ENCODE measurements around the gene ACP1. TPM values are rescaled to one million over a fixed set of nuclear protein-coding genes. Genes with fewer than 3 reads are reported as not detected.

The ACP1 gene
- total and polyA plus RNA-seq, 10 of the 15 experiments (the other 5 are each of a cell fraction or from before 2014, with no cell fraction given) = 120 to 468 (median 175) TPM

DNA sequence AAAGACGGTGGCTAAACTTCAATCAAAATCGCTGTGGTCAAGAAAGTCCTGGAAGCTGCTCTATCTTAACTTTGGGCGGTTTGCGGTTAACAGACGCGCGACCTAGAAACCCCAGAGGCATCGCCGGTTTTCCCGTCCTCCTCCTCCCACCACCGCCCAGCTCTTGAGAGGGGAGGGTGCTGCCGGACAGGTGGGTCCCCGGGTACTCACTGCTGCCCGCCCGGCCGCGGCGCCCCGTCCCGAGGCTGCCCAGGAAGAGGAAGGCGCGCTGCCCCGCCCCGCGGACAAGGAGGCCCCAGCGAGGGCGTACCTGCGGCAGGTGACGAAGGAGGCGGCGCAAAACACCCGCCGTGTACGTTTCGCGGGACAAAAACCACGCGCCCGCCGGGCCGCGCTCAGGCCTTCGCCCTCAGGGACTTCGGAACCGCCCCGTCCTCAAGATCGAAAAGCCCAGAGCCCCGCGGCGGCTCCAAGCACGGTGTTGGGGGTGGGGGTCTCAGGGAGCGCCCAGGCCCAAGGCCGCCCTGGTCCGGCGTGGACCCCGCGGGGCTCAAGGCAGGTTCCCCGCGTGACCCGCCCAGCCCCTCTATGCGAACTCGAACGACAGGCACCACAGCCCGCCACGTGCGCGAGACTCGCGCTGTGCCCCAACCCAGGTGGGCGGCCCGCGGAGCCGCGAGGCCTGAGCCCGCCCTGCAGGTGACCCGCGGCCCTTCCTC lies 814 bp upstream of the ACP1 start, which contains the start of gene SH3YL1 (continued):
- TF ChIP-seq ZNF217 (IDR thresholded peaks at IDR 0.05) (peak; percentile 38; the same call in 1 of the 2 replicates), ATF7 (IDR thresholded peaks at IDR 0.05; ENCODE audit: low read depth) (no peak), IKZF1 (conservative IDR thresholded peaks at IDR 0.05) (peak; percentile 30; the same call in 1 of the 2 replicates), NR2F1 (conservative IDR thresholded peaks at IDR 0.05) (0 out of 2 replicates have a peak, but pooled peaks have one; percentile 23), BHLHE40 (IDR thresholded peaks at IDR 0.05; ENCODE audit: borderline replicate concordance in 1 of 2, low read depth in 2 of 2, low read length in 1 of 2) (peak in 1 of 2 experiments; percentile 47; a peak in 2 of 4 replicates), BACH1 (IDR thresholded peaks at IDR 0.05; ENCODE audit: borderline replicate concordance) (0 out of 2 replicates have a peak, but pooled peaks have one; percentile 36), RUNX3 (IDR thresholded peaks at IDR 0.05; ENCODE audit: low read length) (peak; percentile 64), TCF7 (IDR thresholded peaks at IDR 0.05; ENCODE audit: borderline replicate concordance) (no peak), MYC (IDR thresholded peaks at IDR 0.05; ENCODE audit: insufficient read depth, insufficient read length, insufficient replicate concordance, low read length, severe bottlenecking) (peak; percentile 60), PML (IDR thresholded peaks at IDR 0.05; ENCODE audit: low read length) (no peak), GATAD2B (conservative IDR thresholded peaks at IDR 0.05; ENCODE audit: low read depth) (peak; percentile 74), CREB1 (IDR thresholded peaks at IDR 0.05; ENCODE audit: low read depth) (0 out of 2 replicates have a peak, but pooled peaks have one; percentile 33), ZBTB33 (IDR thresholded peaks at IDR 0.05) (no peak), DPF2 (IDR thresholded peaks at IDR 0.05) (peak; percentile 26; the same call in 1 of the 2 replicates), IKZF2 (IDR thresholded peaks at IDR 0.05) (0 out of 4 replicates have a peak, but pooled peaks of 1 of the 2 experiments have one; percentile 10), ESRRA (IDR thresholded peaks at IDR 0.05; ENCODE audit: low read length) (no peak)
